OCI-LY7 (cell line): ENCODE results near the gene ATP8B4. TPM values are rescaled to one million over a fixed set of nuclear protein-coding genes. Genes with fewer than 3 reads are reported as not detected.

Experiments
- BruUV-seq: library from RNA; stranded (reverse); fragments of 400-500 nt; replicated peaks from 2 replicates; lab custom pipeline; 2021; lab: Mats Ljungman, UMichigan
- CTCF ChIA-PET: fragments of 300-600 bp; sonication (Branson Sonifier 250); formaldehyde crosslinking; loops from one replicate; lab custom pipeline; 2022; ENCODE audit warnings: antibody characterized with exemption; ENCODE audit not compliant: unreplicated experiment; lab: Charles Lee
- POLR2A ChIA-PET: fragments of 300-600 bp; sonication (Branson Sonifier 250); formaldehyde crosslinking; loops from one replicate; lab custom pipeline; 2022; ENCODE audit warnings: antibody characterized with exemption; lab: Charles Lee
- DNase-seq: peaks from one replicate; pipeline ENCODE4 v3.0.0-alpha.2; 2015; ENCODE audit warnings: low spot score
- H2AFZ ChIP-seq: fragments of 200-600 bp; sonication (generic), shearing (Covaris generic); 2 replicates; pipeline ENCODE4 v1.6.1; 2014; ENCODE audit warnings: mild to moderate bottlenecking, antibody characterized with exemption, low read length, moderate library complexity
- H3K27ac ChIP-seq: fragments of 200-600 bp; sonication (generic); 2 replicates; pipeline ENCODE4 v1.5.1; 2014; ENCODE audit warnings: mixed run types, low read depth, mild to moderate bottlenecking, moderate library complexity, low read length, inconsistent platforms; ENCODE audit not compliant: poor library complexity, severe bottlenecking
- H3K36me3 ChIP-seq: fragments of 200-600 bp; sonication (generic); 2 replicates; pipeline ENCODE4 v1.6.1; 2014; ENCODE audit warnings: mild to moderate bottlenecking, antibody characterized with exemption, low read length, moderate library complexity, mixed read lengths; ENCODE audit not compliant: insufficient read depth
- H3K4me1 ChIP-seq: fragments of 200-600 bp; sonication (generic); 2 replicates; pipeline ENCODE4 v1.5.1; 2014; ENCODE audit warnings: mild to moderate bottlenecking, low read length; ENCODE audit not compliant: insufficient read depth, poor library complexity, severe bottlenecking
- H3K4me2 ChIP-seq: fragments of 200-600 bp; sonication (generic); 2 replicates; pipeline ENCODE4 v1.6.1; 2014; ENCODE audit warnings: mild to moderate bottlenecking, low read length
- H3K4me3 ChIP-seq: fragments of 200-600 bp; sonication (generic); 2 replicates; pipeline ENCODE4 v1.5.1; 2014; ENCODE audit warnings: mild to moderate bottlenecking, low read depth, low read length; ENCODE audit not compliant: poor library complexity, severe bottlenecking
- H3K79me2 ChIP-seq: fragments of 200-600 bp; sonication (generic); 2 replicates; pipeline ENCODE4 v1.6.1; 2016; ENCODE audit warnings: low read depth, mild to moderate bottlenecking, low read length, moderate library complexity, mixed read lengths; ENCODE audit not compliant: insufficient read depth
- H3K9me2 ChIP-seq: fragments of 200-600 bp; sonication (generic); 2 replicates; pipeline ENCODE4 v1.6.1; 2016; ENCODE audit warnings: mild to moderate bottlenecking, low read length, mixed read lengths; ENCODE audit not compliant: insufficient read depth
- H3K9me3 ChIP-seq: fragments of 200-600 bp; sonication (generic); 2 replicates; pipeline ENCODE4 v1.6.1; 2014; ENCODE audit warnings: mild to moderate bottlenecking, mixed run types, low read length, mixed read lengths
- H4K20me1 ChIP-seq: fragments of 200-600 bp; sonication (generic); 2 replicates; pipeline ENCODE4 v1.6.1; 2014; ENCODE audit warnings: mild to moderate bottlenecking, antibody characterized with exemption, low read length, moderate library complexity, mixed read lengths; ENCODE audit not compliant: insufficient read depth
- CTCF ChIP-seq: fragments of 200-600 bp; sonication (generic); conservative IDR thresholded peaks from 2 replicates; pipeline ENCODE4 v1.5.1; 2014; ENCODE audit warnings: mild to moderate bottlenecking, antibody characterized with exemption, low read length, moderate library complexity, mixed read lengths
- EZH2phosphoT487 ChIP-seq: fragments of 200-600 bp; sonication (generic); IDR thresholded peaks from 2 replicates; pipeline ENCODE4 v1.6.1; 2018; ENCODE audit warnings: low read depth, borderline replicate concordance, mild to moderate bottlenecking, mixed run types, antibody characterized with exemption, low read length, moderate library complexity, mixed read lengths
- intact Hi-C: fragments of 100-400 bp; cut with micrococcal nuclease; formaldehyde crosslinking; loops from one replicate; pipeline ENCODE4 v1.10.0; 2022; ENCODE audit not compliant: unreplicated experiment
- total RNA-seq, 2 experiments: library from RNA; depleted of rRNA in 1 of 2; stranded (reverse); fragments of >200 nt in 1 of 2; shearing (Covaris generic) in 1 of 2; gene quantifications; 2 replicates each; pipeline ENCODE4 v1.2.3, GENCODE V29; 2014 to 2022

The ATP8B4 gene
- total RNA-seq, 2 experiments from 2014 or later: not detected

- no TSS peak for BruUV-seq
- Histone ChIP-seq H3K27ac (no peak overlapping the region), H3K4me3 (no peak overlapping the region), H3K4me1 (no peaks in the 10 kb centered on the region), H3K9me2 (no peaks in the 10 kb centered on the region), H4K20me1 (no peaks in the 10 kb centered on the region), H3K36me3 (no peaks in the 10 kb centered on the region), H3K4me2 (no peak overlapping the region), H3K79me2 (no peaks in the 10 kb centered on the region), H3K9me3 (no peaks in the 10 kb centered on the region), H2AFZ (no peak overlapping the region)
- TF ChIP-seq CTCF: no peak
- no peak for TF ChIP-seq EZH2phosphoT487
- no peak for DNase-seq
- intact Hi-C loops: no loop called here
- POLR2A ChIA-PET: no interaction called here
- CTCF ChIA-PET: no interaction called here
These were observed 210.6 kb downstream of the ATP8B4 start for GRCh38 chr15:49908236-49908932.

DNA sequence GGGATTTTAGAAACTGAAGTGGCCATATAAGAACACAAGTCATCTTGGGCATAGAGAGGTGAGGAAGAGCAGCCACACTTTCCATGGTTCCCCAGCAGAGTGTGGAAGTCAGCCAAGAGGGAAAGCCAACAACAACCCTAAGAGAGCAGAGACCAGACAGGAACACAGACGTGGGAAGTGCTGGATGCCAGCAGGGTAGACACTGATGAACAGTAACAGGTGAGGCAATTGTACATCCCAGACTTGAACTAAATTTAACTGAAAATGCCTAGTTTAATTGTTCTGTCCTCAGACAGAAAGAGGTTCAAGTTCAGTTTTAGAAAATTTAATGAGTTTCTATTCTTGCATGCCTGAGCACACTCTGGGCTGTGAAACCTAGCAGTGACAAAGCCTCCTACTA is 212.1 kb downstream of the ATP8B4 start:
- H4K20me1 ChIP-seq: no peaks in the 10 kb centered on the region
- no peaks in the 10 kb centered on the region for H3K9me3 ChIP-seq
- no peaks in the 10 kb centered on the region for H3K79me2 ChIP-seq
- H3K36me3 ChIP-seq: no peaks in the 10 kb centered on the region
- no peaks in the 10 kb centered on the region for H3K9me2 ChIP-seq
- H3K27ac ChIP-seq: no peak overlapping the region
- TF ChIP-seq EZH2phosphoT487 (no peak), CTCF (no peak)
- H3K4me3 ChIP-seq: no peak overlapping the region
- H3K4me1 ChIP-seq: no peaks in the 10 kb centered on the region
- CTCF ChIA-PET: no interaction called here
- no peak overlapping the region for H2AFZ ChIP-seq
- DNase-seq: no peak
- intact Hi-C loops: no loop called here
- BruUV-seq: no TSS peak
- POLR2A ChIA-PET: interaction anchor here (0.7 kb wide), 1 partner anchor 1723 kb away, joined by 4 read pairs; no protein-coding TSS in a partner anchor
- no peak overlapping the region for H3K4me2 ChIP-seq

- H3K4me2 ChIP-seq: no peak overlapping the region
- no peaks in the 10 kb centered on the region for H4K20me1 ChIP-seq
- no peak overlapping the region for H2AFZ ChIP-seq
- no peaks in the 10 kb centered on the region for H3K9me2 ChIP-seq
- no peak for TF ChIP-seq CTCF
- TF ChIP-seq EZH2phosphoT487: no peak
- H3K4me1 ChIP-seq: no peaks in the 10 kb centered on the region
- CTCF ChIA-PET: no interaction called here
- H3K27ac ChIP-seq: no peak overlapping the region
- H3K79me2 ChIP-seq: no peaks in the 10 kb centered on the region
- H3K4me3 ChIP-seq: no peak overlapping the region
- intact Hi-C loops: no loop called here
- no peaks in the 10 kb centered on the region for H3K36me3 ChIP-seq
- POLR2A ChIA-PET: interaction anchor here (0.7 to 1.7 kb wide), 2 partner anchors 11 to 69 kb away, joined by 3 to 7 read pairs; no protein-coding TSS in a partner anchor
- DNase-seq: no peak
- no TSS peak for BruUV-seq
- no peaks in the 10 kb centered on the region for H3K9me3 ChIP-seq
These were observed 213.8 kb downstream of the ATP8B4 start for GRCh38 chr15:49905221-49905620.
